H9 (cell line): ENCODE measurements around the gene TMEM229B. TPM values are rescaled to one million over a fixed set of nuclear protein-coding genes. Genes with fewer than 3 reads are reported as not detected.

Source experiments
- DNase-seq: peaks from one replicate; pipeline ENCODE4 v3.0.0-alpha.2; 2017
- H2AFZ ChIP-seq: one replicate; pipeline ENCODE4 v1.6.1; 2013; ENCODE audit warnings: mild to moderate bottlenecking, low read length, control low read depth, moderate library complexity
- H2AK5ac ChIP-seq: 2 replicates; pipeline ENCODE4 v1.6.1; 2013; ENCODE audit warnings: low read length, control low read depth, mixed read lengths; ENCODE audit not compliant: insufficient read length
- H2BK120ac ChIP-seq: one replicate; pipeline ENCODE4 v1.6.1; 2013; ENCODE audit warnings: low read depth, mild to moderate bottlenecking, low read length, control low read depth, inconsistent platforms; ENCODE audit not compliant: poor library complexity, severe bottlenecking
- H2BK12ac ChIP-seq: 2 replicates; pipeline ENCODE4 v1.6.1; 2013; ENCODE audit warnings: low read length, control low read depth, mixed read lengths, low read depth; ENCODE audit not compliant: insufficient read length
- H2BK15ac ChIP-seq: 2 replicates; pipeline ENCODE4 v1.6.1; 2013; ENCODE audit warnings: low read depth, low read length, control low read depth
- H2BK20ac ChIP-seq: one replicate; pipeline ENCODE4 v1.6.1; 2013; ENCODE audit warnings: low read depth, mild to moderate bottlenecking, low read length, control low read depth, inconsistent platforms; ENCODE audit not compliant: poor library complexity, severe bottlenecking
- H2BK5ac ChIP-seq: 2 replicates; pipeline ENCODE4 v1.6.1; 2013; ENCODE audit warnings: low read length, control low read depth, mixed read lengths; ENCODE audit not compliant: insufficient read length
- H3K14ac ChIP-seq: 2 replicates; pipeline ENCODE4 v1.6.1; 2013; ENCODE audit warnings: low read length, control low read depth; ENCODE audit not compliant: insufficient read depth
- H3K18ac ChIP-seq: 2 replicates; pipeline ENCODE4 v1.6.1; 2013; ENCODE audit warnings: low read depth, mild to moderate bottlenecking, mixed read lengths, low read length, control low read depth; ENCODE audit not compliant: insufficient read length
- H3K23ac ChIP-seq: 2 replicates; pipeline ENCODE4 v1.6.1; 2013; ENCODE audit warnings: low read length, control low read depth, mixed read lengths, low read depth; ENCODE audit not compliant: insufficient read length
- H3K23me2 ChIP-seq: 2 replicates; pipeline ENCODE4 v1.6.1; 2013; ENCODE audit warnings: low read depth, mild to moderate bottlenecking, mixed read lengths, low read length, control low read depth; ENCODE audit not compliant: insufficient read length, poor library complexity, severe bottlenecking
- H3K27ac ChIP-seq: 2 replicates; pipeline ENCODE4 v1.5.1; 2013; ENCODE audit warnings: low read length, control low read depth, mixed read lengths, low read depth; ENCODE audit not compliant: insufficient read length
- H3K27me3 ChIP-seq: 2 replicates; pipeline ENCODE4 v1.6.1; 2013; ENCODE audit warnings: low read length, control low read depth, inconsistent platforms; ENCODE audit not compliant: insufficient read depth
- H3K4ac ChIP-seq: 2 replicates; pipeline ENCODE4 v1.6.1; 2013; ENCODE audit warnings: low read depth, mild to moderate bottlenecking, control low read depth, inconsistent platforms, low read length, moderate library complexity
- H3K4me1 ChIP-seq: 2 replicates; pipeline ENCODE4 v1.6.1; 2013; ENCODE audit warnings: low read length, control low read depth, inconsistent platforms; ENCODE audit not compliant: insufficient read depth
- H3K4me2 ChIP-seq: 2 replicates; pipeline ENCODE4 v1.6.1; 2013; ENCODE audit warnings: low read length, control low read depth, mixed read lengths; ENCODE audit not compliant: insufficient read length, insufficient read depth
- H3K56ac ChIP-seq: 2 replicates; pipeline ENCODE4 v1.6.1; 2013; ENCODE audit warnings: low read depth, mild to moderate bottlenecking, mixed read lengths, low read length, control low read depth; ENCODE audit not compliant: insufficient read length
- H3K79me1 ChIP-seq: 2 replicates; pipeline ENCODE4 v1.6.1; 2013; ENCODE audit warnings: low read depth, mild to moderate bottlenecking, moderate library complexity, low read length, control low read depth, inconsistent platforms; ENCODE audit not compliant: insufficient read depth, poor library complexity, severe bottlenecking
- H3K79me2 ChIP-seq: 2 replicates; pipeline ENCODE4 v1.6.1; 2013; ENCODE audit warnings: low read length, control low read depth, inconsistent platforms; ENCODE audit not compliant: insufficient read depth
- H3K9ac ChIP-seq: 2 replicates; pipeline ENCODE4 v1.6.1; 2013; ENCODE audit warnings: low read length, control low read depth, mixed read lengths; ENCODE audit not compliant: insufficient read length; ENCODE audit errors: extremely low read depth
- H3K9me3 ChIP-seq: one replicate; pipeline ENCODE4 v1.6.1; 2013; ENCODE audit warnings: low read depth, low read length, inconsistent platforms; ENCODE audit not compliant: control insufficient read depth
- H3T11ph ChIP-seq: one replicate; pipeline ENCODE4 v1.6.1; 2013; ENCODE audit warnings: mild to moderate bottlenecking, low read length, control low read depth, inconsistent platforms
- H4K20me1 ChIP-seq: one replicate; pipeline ENCODE4 v1.6.1; 2013; ENCODE audit not compliant: control insufficient read depth, insufficient read length, insufficient read depth
- H4K5ac ChIP-seq: 2 replicates; pipeline ENCODE4 v1.6.1; 2013; ENCODE audit warnings: low read depth, mild to moderate bottlenecking, mixed read lengths, low read length, control low read depth; ENCODE audit not compliant: insufficient read length
- H4K8ac ChIP-seq: replicated peaks from 2 replicates; pipeline ENCODE4 v1.6.1; 2013; ENCODE audit warnings: low read length, control low read depth, mixed read lengths, low read depth; ENCODE audit not compliant: insufficient read length
- H4K91ac ChIP-seq: 2 replicates; pipeline ENCODE4 v1.6.1; 2013; ENCODE audit warnings: low read depth, mild to moderate bottlenecking, moderate library complexity, mixed read lengths, low read length, control low read depth; ENCODE audit not compliant: insufficient read length
- H3K27ac Mint-ChIP-seq, 3 experiments: 2 replicates in 2 of 3; 3 replicates in 1 of 3; pipeline ENCODE4 v1.8.0; 2020 to 2021; ENCODE audit warnings: mixed read lengths in 3 of 3, mild to moderate bottlenecking in 1 of 3, moderate library complexity in 1 of 3
- H3K27me3 Mint-ChIP-seq: 2 replicates; pipeline ENCODE4 v1.8.0; 2021; ENCODE audit warnings: low read depth, mild to moderate bottlenecking, moderate library complexity, mixed read lengths
- H3K36me3 Mint-ChIP-seq, 3 experiments: 2 replicates in 2 of 3; 3 replicates in 1 of 3; pipeline ENCODE4 v1.8.0; 2020 to 2021; ENCODE audit warnings: low read depth in 3 of 3, mixed read lengths in 3 of 3; ENCODE audit not compliant: insufficient read depth in 1 of 3
- H3K4me1 Mint-ChIP-seq, 2 experiments: 2 replicates each; pipeline ENCODE4 v1.8.0; 2020; ENCODE audit warnings: mixed read lengths in 2 of 2
- H3K4me3 Mint-ChIP-seq, 2 experiments: 2 replicates in 1 of 2; 3 replicates in 1 of 2; pipeline ENCODE4 v1.8.0; 2020 to 2021; ENCODE audit warnings: mild to moderate bottlenecking in 2 of 2, mixed read lengths in 2 of 2, moderate library complexity in 1 of 2
- H3K9me3 Mint-ChIP-seq, 2 experiments: 2 replicates in 1 of 2; 3 replicates in 1 of 2; pipeline ENCODE4 v1.8.0; 2020; ENCODE audit warnings: mild to moderate bottlenecking in 2 of 2, mixed read lengths in 2 of 2, moderate library complexity in 1 of 2
- WGBS: extraction: QIAGEN DNeasy Blood & Tissue Kit; methylation state at CpG from one replicate; pipeline ENCODE4 v1.1.7; 2013; ENCODE audit warnings: missing lambda C conversion rate, low lambda C conversion rate, mixed read lengths; ENCODE audit not compliant: insufficient read length; ENCODE audit errors: extremely low coverage; 5-methylcytosine and 5-hydroxymethylcytosine counted together
- total RNA-seq: library from RNA; stranded (reverse); gene quantifications from 2 replicates; pipeline ENCODE4 v1.2.1, GENCODE V29; 2021
- TF ChIP-seq, protein P1 (sequence below): fragments of 200-600 bp; sonication (generic); conservative IDR thresholded peaks from 3 replicates; pipeline ENCODE4 v1.8.0; 2021; ENCODE audit warnings: antibody characterized with exemption, mild to moderate bottlenecking

TMEM229B gene
- total RNA-seq, 1 experiment from 2014 or later: 0.24 TPM

DNA sequence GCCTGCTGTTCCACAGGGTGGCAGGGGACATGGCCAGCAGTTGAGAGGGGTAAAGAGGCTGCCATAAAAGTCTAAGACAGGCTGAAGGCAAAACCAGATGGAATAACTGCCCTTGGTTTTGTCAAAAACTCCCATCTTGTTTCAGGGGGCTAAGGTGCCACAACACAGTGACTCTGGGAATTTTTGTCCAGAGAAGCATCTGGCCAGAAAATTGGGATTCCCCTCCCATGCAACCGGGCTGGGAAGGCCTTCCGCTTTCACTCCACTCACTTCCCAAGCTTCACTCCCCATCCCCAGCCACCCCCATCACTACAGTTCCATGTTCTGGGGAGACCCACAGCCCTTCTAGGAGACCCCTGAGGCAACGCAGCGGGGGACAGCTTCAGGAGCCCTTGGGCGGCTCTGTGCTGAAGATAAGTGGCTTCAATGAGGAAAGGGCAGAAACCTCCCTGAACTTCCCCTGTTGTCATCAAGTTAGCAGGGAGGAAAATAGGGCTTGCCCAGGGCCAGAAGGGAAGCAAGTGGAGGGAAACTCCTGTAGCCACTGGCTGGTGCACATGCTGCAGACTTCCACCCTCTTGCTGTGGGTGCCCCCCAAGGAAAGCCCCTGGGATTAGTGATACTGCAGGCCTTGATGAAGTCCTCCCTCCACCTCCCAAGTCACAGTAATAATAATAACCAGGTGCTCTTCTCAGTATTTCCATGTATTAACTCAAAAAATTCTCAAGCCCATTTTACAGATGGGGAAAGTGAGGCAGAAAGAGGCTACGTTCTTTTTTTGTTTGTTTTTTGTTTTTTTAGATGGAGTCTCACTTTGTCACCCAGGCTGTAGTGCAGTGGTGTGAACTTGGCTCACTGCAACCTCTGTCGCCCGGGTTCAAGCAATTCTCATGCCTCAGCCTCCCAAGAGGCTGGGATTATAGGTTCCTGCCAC lies 6.0 kb downstream of the TMEM229B start:
- H3K79me2 ChIP-seq: no peaks in the 10 kb centered on the region
- no peak overlapping the region for H2BK5ac ChIP-seq
- H3K27ac ChIP-seq: no peak overlapping the region
- no peak overlapping the region for H3K4me2 ChIP-seq
- H3K4ac ChIP-seq: no peak overlapping the region
- no peak overlapping the region for H2AFZ ChIP-seq
- H2BK120ac ChIP-seq: no peak overlapping the region
- H3K4me1 ChIP-seq: no peaks in the 10 kb centered on the region
- no peak overlapping the region for H2BK12ac ChIP-seq
- no peaks in the 10 kb centered on the region for H4K20me1 ChIP-seq
- H3K23ac ChIP-seq: no peak overlapping the region
- no peak overlapping the region for H2AK5ac ChIP-seq
- H3T11ph ChIP-seq: no peak overlapping the region
- no peaks in the 10 kb centered on the region for H3K9me3 ChIP-seq
- Mint-ChIP-seq H3K36me3 (no peaks in the 10 kb centered on the region; a peak in 1 of 7 replicates), H3K4me3 (no peak overlapping the region), H3K27ac (no peak overlapping the region; a peak in 1 of 7 replicates), H3K27me3 (no peaks in the 10 kb centered on the region; the same call in 1 of the 2 replicates), H3K4me1 (peaks cover 0 to 10% of the 10 kb centered on the region in 2 experiments; a peak in 2 of 4 replicates), H3K9me3 (peaks cover 0 to 3% of the 10 kb centered on the region in 2 experiments; a peak in 2 of 5 replicates)
- H4K8ac ChIP-seq: no peak overlapping the region
- TF ChIP-seq, protein P1, sequence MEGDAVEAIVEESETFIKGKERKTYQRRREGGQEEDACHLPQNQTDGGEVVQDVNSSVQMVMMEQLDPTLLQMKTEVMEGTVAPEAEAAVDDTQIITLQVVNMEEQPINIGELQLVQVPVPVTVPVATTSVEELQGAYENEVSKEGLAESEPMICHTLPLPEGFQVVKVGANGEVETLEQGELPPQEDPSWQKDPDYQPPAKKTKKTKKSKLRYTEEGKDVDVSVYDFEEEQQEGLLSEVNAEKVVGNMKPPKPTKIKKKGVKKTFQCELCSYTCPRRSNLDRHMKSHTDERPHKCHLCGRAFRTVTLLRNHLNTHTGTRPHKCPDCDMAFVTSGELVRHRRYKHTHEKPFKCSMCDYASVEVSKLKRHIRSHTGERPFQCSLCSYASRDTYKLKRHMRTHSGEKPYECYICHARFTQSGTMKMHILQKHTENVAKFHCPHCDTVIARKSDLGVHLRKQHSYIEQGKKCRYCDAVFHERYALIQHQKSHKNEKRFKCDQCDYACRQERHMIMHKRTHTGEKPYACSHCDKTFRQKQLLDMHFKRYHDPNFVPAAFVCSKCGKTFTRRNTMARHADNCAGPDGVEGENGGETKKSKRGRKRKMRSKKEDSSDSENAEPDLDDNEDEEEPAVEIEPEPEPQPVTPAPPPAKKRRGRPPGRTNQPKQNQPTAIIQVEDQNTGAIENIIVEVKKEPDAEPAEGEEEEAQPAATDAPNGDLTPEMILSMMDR: no peak
- H3K79me1 ChIP-seq: no peaks in the 10 kb centered on the region
- no peak for DNase-seq
- H4K91ac ChIP-seq: no peak overlapping the region
- H2BK20ac ChIP-seq: no peak overlapping the region
- no CpG with 5 or more reads among the region's 8 CpGs for WGBS
- H3K9ac ChIP-seq: no peak overlapping the region
- H3K56ac ChIP-seq: no peak overlapping the region
- no peak overlapping the region; the same call in 1 of the 2 replicates for H3K14ac ChIP-seq
- H2BK15ac ChIP-seq: no peak overlapping the region
- no peaks in the 10 kb centered on the region for H3K23me2 ChIP-seq
- H3K27me3 ChIP-seq: no peaks in the 10 kb centered on the region
- H3K18ac ChIP-seq: no peak overlapping the region
- H4K5ac ChIP-seq: no peak overlapping the region
